ENCODE results near the gene PDPK1.
A peak's percentile ranks its signal among the peaks of the same experiment; 100 is the strongest.

PDPK1 gene

DNA sequence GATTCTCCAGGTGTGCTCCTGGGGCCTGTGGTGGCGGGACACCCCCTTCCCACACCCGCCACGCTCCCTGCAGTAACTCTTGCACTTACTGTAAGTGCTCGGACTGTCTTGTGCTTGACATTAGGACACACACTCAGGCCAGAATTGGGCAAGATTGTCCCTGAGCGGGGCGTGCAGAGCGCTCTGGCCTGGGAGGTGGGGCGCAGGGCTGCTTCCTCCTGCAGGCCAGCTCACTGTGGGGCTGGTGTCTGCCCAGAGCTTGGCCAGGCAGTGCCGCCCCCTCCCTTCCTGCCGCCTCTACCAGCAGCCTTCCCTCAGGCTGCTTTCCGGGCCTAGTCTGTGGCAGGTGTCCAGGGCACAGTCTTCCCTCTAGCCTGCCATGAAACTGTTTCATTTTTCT lies 30.2 kb upstream of the PDPK1 start:
- no peak for DNase-seq

DNA sequence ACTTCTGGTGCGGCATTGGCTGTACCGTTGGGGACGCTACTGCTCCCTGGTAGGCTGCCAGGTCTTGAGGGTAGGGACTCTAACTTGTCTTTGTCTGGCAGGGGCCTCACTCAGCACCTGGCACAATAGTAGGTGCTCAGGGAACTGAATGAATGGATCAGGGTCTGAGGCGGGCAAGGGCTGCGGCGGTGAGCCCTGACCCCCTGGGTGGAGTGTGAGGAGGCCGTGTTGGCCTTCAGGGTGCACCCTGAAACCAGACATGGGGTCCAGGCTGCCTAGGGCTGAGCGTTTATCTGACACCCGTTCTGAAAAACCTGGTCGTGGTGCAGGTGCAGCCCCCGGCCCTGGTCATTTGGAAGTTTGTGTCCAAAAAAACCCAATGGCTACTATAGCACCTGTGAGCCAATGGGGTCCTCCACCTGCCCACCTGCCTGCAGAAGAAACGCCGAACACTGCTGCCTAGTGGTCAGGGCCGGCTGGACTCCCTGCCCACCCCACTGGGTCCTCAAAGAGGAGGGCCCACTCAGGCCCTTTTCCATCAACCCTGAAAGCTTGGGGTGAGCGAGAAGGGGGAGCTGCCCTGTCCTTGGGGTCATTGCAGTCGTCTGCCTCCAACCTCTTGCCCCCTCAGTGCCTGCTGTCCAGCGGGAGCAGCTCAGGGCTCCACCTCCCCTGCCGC lies 29.0 kb upstream of the PDPK1 start:
- DNase-seq = no peak

DNA sequence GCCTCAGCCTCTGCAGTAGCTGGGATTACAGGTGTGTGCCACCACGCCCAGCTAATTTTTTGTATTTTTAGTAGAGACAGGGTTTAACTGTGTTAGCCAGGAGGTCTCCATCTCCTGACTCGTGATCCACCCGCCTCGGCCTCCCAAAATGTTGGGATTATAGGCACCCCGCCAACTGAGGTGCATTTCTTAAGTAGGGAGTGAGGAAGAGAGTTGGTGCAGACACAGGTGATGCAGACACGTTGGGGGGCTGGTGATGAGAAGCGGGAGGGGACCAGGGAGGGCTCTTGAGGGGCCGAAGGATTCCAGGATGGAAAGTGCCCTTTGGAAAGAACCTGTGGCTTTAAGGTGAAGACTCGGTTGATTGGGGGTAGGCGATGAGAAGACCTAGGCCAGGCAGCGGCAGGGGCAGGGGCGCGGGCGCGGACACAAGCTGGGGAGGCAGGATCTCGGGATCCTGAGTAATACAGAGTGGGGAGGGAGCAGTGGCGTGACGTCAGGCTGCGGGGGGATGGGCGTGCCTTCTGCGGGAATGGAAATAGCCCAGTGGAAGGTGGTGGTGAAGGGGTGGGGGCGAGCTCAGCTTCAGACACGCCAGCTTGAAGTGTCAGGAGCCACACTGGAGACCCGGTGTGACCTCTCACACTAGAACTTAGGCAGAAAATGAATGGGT lies 26.6 kb upstream of the PDPK1 start:
- no peak for DNase-seq

DNA sequence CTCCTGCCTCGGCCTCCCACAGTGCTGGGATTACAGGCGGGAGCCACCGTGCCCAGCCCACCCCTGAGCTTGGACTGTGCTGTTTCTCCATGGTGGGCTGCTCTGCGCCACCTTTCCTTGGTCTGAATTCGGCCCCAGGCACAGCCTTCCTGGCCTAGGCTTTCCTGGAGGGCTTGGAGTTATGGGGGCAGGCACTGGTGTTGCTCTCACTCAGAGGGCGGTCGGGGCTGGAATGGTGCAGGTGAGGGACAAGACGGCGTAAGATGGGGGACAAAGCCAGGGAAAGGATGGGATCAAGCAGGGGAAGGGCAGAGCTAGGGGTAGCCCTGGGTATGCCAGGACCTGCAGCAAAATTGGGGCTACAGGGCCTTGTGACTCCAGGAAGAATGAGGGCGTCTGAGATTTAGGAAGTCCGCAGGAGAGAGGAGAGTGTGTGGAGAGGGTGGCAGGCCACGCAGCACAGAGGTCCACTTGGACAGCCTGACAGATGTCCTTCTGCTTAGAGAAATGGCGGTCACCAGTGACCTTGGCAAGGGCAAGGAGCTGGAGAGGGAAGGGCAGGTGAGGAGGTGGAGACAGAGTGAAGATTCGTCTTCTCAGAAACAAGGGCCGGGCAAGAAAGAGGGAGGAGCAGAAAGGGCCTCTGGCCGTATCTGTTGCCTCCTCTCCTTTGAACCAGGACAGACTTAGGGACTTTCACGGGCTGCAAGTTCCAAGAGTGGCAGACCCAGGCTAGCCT lies 25.7 kb upstream of the PDPK1 start:
- DNase-seq = no peak

DNA sequence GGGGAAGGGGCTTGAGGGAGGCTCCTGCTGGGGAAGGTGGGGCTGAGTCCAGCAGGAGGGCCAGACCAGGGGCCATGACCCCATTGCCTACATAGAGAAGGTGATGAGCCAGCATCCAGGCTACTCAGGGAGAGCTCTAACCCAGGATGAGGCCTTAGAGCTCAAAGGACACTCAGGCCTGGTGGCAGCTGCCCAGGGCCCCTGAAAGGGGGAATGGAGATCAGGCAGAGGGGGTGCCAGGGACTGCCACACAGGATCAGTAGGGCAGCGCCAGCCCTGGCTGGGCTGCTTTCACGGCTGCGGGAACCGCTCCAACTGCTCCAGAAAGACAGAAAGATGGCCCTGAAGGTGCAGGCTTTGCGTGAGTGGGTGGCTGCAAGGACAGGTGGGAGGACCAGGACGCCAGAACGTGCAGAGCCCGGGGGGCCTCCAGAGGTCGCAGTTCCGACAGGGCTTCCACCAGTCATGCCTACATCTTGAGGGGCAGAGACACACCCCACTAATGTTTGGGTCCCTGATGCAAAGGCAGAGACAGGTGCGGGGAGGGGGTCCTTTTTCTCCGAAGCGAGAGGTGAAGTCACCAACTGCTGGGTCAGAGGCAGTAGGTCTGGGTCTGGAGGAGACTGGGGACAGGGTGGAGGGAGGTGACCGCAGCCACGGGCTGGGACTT lies 25.0 kb upstream of the PDPK1 start:
- DNase-seq = peak; percentile 66

DNA sequence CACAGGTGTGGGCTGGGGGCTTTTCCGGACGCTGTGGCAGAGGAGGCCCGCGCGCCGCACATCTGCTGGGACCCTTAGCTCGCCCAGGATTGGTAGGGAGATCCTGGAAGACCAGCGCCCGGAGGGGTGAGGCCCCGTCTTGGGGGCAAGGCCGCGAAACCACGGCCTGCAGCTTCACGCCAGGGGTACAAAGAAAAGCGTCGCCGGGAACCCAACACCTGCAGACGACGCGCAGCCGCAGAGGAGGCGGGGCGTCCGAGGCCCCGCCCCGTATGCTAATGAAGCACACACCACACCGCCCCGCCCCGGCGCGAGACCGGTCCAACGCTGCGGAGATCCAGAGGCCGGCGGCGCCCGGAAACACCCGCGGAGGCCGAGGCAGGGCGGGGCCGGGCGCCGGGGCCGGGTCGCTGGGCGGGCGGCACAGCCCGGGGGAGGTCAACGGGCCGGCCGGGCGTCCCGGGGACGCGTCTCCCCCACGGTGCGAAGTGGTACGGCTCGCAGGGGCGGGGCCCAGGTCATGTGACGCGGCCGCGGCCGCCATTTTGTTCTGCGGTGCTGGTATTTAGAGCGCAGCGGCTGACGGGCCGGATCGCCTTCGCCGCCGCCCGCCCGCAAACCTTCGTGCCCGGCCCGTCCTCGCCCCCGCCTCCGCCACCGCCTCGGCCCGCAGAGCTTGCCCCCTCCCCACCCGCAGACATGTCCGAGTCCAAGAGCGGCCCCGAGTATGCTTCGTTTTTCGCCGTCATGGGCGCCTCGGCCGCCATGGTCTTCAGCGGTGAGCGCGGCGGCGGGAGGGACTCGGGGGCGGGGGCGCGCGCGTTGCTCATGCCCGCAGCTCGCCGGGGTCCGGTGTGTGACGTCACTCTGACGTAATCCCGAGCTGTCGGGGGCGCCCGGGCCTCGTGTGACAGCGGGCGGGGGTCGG lies 24.2 kb upstream of the PDPK1 start, which contains the start of gene ATP6V0C:
ATP6V0C (plus strand) TSS at position 548 of the 928 bp plus-strand sequence; CDS start at position 700, 152 bp downstream.
- peak; percentile 92 for DNase-seq

DNA sequence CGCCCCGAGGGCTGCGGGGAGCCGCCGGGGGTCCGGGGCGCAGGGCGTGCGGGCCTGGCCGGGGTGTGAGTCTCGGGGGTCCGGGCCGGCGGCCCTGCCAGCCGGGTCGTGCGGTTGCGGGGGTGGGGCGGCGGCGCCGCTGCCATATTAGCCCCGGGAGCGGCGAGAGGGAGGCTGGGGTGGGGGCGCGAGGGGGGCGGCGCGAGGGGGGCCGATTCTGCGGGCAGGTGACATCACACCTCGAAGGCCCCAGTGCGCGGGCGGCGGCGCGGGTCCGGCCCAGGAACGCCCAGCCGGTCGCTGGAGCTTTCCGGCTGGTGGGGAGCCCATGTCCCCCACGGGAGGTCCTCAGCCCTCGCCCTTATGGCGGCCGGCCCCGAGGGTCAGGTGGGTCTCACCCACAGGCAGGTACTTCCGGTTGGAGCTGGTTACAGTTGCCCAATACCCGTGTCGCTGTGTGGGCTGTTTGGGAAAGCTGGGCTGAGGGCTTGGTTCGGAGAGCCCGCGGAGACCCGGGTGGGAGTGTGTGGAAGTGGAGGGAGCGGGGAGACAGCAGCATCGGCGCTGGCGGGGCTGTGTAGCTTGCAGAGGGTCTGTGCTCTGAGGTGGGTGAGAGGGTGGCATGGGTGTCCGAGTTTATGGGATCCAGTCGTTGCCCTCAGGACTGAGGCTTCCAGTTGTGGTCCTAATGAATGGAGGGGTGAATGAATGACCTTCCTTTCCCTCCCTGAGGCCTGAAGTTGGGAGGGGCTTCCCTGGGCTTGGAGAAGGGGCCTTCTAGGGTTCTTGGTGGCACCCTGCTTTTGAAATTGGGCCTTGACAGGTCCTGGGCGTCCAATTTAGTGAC lies 23.3 kb upstream of the PDPK1 start:
- DNase-seq = no peak

DNA sequence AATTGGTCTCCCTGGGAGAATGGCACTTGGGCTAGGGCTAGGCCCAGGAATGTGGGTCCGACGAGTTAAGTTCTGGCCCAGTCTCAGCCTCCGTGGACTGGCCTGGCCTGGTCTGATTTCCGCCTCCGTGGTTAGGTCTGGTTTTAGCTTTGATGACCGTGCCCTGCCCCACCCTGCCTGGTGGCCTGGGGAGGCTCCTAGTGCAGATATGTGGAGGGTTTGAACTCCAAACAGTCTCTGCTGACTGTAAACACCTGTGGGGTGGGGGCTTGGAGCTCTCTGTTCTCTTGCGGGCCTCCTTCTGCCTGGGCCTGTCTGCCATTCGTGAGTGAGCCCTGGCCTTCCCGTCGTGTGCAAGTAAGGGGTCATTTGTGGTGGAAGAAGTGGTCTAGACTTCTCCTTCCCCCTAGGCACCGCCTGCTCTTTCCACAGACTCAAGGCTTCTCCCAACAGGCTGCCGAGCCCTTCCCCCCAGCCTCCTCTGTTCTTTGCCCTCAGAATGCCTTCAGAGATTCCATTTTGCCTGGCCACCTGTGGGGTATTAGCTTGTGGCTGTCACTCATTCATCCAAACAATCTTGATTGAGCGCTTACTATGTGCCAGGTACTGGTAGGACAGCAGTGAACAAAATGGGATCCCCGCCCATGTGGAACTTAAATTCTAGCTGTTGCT lies 22.5 kb upstream of the PDPK1 start:
- DNase-seq = no peak

DNA sequence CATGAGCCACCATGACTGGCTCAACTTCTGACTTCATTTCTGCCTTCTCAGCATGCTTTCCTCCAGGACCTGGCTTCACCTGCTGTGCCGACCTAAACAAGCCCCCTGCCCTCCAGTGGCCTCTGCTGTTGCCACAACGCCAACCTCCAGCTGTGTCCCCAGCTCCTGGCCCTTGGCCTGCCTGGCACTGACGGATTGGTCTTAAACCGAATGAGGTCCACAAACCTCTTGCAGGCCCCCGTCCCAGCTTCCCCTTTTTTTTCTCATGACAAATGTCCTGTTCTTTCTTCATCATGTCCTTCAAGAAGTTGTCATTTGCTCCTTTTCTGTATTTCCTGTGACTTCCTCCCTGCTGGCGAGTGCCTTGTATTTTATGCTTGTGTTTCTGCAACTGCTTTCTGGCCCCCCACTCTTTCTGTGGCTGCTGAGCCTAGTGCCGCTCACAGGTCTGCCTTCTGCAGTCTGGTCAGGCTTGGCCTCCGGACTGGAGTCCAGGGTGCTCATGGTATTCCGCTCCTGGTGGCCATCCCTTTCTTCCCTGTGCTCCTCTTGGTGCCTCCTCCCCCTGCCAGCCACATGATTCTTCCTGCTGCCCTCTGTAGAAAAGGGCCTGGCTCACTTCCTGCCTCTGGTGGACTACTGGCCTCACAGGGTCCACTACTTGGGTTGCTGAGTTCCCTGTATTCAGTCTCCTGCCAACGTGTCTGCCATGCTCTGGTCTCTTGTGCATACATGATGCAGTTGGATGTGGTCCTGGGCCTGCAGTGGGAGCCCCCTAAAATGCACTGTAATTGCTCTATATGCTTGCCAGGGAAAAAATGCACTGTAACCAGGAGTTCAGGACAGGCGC lies 21.2 kb upstream of the PDPK1 start:
- DNase-seq = no peak

DNA sequence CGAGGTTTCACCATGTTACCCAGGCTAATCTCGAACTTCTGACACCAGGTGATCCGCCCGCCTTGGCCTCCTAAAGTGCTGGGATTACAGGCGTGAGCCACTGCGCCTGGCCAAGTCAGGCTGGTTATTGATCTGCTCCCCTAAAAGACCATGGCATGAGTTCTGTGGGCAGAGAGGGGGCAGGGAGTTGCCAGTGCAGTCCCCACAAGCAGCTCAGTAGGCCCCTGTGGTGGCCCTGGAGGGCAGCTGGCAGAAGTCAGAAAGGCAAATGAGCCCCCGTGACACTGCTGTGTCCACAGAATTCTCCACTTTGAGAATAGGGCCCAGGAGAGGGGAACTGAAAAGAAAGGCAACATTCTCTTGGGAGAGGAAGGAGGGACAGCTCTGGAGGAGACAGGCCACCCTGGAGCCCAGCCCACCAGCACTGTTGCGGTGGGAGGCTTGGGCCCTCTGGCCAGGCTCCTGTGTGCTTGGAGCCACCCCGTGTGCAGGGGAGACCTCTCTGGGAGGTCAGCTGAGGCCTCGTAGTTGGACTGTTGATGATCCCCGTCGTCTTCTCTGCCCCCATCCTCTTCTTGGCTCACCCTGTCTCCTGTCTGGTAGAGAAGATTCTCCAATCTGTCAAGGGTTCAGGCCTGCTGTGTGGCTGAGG lies 19.7 kb upstream of the PDPK1 start:
- DNase-seq = no peak

DNA sequence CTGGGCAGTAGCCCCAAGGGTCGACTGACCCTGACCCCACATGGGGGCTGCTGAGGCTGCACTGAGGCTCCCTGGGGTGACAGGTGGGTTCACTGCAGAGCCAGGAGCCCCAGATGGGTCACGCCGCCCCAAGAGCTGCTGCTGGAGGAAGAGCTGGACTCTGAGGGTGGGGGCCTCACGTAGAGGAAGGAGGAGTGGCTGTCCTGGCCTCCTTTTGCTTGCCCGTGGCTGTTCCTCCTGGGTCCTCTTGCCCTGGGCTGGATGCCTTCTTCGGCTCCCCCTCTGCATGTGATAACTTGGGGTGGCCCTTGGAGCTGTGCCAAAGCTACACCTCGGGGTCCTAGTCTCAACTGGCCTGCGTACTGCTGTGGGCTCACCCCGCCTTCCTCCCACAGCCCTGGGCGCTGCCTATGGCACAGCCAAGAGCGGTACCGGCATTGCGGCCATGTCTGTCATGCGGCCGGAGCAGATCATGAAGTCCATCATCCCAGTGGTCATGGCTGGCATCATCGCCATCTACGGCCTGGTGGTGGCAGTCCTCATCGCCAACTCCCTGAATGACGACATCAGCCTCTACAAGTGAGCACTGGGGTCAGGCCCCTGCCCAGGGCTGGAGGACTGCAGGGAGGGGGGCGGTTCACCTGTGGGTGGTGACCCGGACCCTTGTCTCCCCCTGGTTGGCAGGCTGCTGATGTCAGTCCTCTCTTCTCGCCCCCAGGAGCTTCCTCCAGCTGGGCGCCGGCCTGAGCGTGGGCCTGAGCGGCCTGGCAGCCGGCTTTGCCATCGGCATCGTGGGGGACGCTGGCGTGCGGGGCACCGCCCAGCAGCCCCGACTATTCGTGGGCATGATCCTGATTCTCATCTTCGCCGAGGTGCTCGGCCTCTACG lies 18.8 kb upstream of the PDPK1 start:
- DNase-seq = no peak

DNA sequence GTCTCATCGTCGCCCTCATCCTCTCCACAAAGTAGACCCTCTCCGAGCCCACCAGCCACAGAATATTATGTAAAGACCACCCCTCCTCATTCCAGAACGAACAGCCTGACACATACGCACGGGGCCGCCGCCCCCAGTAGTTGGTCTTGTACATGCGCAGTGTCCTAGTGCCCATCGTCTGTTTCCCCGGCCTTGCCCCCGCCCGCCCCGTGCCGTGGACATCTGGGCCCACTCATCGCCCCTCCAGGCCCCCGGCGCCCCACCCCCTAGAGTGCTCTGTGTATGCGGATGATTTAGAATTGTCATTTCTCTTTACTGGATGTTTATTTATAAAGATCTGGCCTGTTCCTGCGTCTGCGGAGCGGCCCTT lies 18.1 kb upstream of the PDPK1 start:
- DNase-seq = no peak

DNA sequence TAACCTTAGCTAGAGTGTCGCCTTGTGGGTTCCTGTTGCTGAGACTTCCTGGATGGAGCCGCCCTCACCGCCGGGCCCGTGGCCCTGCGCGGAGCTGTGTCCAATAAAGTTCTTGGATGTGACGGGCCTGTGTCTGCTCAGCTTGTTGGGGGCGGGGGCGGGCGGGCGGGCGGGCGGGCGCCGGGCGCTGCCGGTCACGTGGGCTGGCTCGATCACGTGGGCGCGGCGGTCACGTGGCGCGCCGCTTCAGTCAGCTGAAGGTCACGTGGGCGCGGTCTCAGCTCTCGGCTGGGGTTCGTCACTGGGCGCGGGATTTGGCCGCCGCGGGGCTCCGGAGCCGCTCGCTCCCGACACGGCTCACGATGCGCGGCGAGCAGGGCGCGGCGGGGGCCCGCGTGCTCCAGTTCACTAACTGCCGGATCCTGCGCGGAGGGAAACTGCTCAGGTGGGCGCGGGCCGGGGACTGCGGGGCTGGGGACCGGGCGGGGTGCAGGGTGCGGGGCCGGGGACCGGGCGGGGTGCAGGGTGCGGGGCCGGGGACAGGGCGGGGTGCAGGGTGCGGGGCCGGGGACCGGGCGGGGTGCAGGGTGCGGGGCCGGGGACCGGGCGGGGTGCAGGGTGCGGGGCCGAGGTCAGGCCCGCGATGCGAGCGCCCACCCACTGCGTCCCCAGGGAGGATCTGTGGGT lies 17.6 kb upstream of the PDPK1 start, which contains the start of gene AMDHD2:
AMDHD2 (plus strand) TSS at position 275 of the 687 bp plus-strand sequence; CDS start at position 363, 88 bp downstream.
- peak; percentile 74 for DNase-seq

DNA sequence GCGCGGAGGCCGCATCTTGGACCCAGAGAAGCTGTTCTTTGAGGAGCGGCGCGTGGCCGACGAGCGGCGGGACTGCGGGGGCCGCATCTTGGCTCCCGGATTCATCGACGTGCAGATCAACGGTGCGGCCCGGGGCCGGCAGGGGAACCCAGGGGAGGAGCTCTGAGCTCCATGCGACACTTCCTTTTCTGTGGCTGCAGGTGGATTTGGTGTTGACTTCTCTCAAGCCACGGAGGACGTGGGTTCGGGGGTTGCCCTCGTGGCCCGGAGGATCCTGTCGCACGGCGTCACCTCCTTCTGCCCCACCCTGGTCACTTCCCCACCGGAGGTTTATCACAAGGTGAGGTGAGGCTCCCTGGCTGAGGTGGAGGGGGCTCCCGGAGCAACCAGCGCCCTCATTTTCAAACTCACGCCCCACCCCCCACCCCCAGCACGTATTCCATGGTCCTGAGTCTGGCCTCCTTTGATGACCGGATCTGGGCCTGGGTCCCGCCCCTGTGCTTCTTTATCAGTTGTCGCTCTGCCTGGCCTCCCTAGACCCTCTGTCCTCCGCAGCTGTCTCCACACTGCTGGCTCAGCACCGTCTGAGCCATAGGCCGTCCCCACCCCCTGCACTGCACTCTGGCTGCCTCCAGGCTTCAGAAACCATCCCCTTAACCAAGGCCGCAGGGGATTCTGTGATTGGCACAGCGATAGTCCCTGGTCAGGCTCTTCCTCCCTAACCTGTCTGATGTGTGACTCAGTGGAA lies 16.9 kb upstream of the PDPK1 start:
- DNase-seq = no peak

DNA sequence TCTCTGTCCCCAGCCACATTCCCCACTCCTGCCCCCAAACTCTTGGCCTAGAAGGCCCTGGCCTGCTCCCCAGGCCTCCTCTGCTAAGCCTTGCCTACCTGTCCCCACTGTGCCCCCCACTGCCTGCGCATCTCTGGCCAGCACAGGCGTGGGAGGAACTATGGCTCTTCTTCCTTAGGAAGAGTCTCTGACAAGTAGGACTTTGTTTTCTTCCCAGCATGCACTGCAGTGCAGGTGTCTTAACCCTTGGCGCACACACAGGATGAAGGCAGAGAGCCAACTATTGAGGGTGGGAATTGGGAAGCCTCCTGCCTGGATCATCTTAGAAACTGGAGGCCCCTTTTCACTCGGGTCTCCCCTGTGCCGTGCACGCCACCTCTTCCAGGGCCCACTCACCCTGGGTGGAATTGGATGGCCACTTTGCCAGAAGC lies 14.0 kb upstream of the PDPK1 start:
- DNase-seq = no peak

DNA sequence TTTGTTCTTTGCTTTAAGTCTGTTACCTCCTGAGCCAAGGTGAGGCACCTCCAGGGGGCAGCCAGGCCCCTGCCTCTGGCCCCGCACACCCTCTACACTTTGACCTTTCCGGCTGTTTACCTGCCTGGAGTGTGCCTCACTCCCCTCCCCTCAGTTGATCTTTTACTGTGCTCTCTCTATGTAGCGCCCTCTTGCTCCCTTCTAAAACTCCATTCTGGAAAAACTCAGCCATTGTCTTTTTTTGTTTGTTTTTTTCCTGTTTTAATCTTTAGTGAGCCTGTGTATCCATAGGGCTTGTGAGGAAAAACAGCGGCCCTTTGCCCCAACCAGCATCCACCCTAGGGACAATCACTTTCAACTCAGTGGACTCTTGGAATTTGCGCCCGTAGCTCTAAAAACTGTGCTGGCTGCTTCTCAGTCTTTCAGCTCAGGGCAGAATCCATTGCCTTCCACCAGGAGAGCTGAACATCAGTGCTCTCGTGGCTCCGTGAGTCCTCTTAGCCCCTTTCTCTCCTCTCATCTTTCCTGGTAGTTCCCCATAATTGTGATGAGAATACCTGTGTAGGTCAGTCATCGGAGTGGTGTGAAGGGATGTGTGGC lies 13.4 kb upstream of the PDPK1 start:
- no peak for DNase-seq
